NB4 (cell line): ENCODE measurements around the gene PPIF.

Experiments used
- POLR2A ChIP-seq: IDR thresholded peaks from 2 replicates; pipeline ENCODE4 v1.6.1; 2011; ENCODE audit warnings: mild to moderate bottlenecking; ENCODE audit not compliant: insufficient read length; ENCODE audit errors: extremely low read depth
- TF ChIP-seq, protein P1 (sequence below): IDR thresholded peaks from one replicate; pipeline ENCODE4 v1.5.1; 2012; ENCODE audit warnings: low read depth, low read length

DNA sequence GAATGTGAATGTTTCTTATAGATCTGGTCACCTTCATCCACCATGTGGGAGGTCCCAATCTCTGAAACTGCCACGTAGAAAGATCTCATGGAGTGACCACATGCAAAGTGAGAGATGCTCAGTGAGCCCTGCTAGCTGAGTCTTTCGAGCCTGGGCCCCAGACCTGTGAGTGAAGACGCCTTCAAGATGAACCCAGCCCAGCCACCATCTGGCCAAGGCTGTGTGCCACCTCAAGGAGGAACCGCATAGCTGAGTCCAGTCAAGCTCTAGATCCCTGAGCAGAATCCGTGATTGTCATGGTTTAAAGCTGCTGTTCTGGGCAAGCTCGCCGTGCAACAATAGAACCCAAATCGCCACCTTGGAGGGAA lies 20.2 kb upstream of the PPIF start:
- TF ChIP-seq POLR2A: no peak
- TF ChIP-seq, protein P1, sequence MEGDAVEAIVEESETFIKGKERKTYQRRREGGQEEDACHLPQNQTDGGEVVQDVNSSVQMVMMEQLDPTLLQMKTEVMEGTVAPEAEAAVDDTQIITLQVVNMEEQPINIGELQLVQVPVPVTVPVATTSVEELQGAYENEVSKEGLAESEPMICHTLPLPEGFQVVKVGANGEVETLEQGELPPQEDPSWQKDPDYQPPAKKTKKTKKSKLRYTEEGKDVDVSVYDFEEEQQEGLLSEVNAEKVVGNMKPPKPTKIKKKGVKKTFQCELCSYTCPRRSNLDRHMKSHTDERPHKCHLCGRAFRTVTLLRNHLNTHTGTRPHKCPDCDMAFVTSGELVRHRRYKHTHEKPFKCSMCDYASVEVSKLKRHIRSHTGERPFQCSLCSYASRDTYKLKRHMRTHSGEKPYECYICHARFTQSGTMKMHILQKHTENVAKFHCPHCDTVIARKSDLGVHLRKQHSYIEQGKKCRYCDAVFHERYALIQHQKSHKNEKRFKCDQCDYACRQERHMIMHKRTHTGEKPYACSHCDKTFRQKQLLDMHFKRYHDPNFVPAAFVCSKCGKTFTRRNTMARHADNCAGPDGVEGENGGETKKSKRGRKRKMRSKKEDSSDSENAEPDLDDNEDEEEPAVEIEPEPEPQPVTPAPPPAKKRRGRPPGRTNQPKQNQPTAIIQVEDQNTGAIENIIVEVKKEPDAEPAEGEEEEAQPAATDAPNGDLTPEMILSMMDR: no peak
